Measurements from ENCODE around the gene FCER1G.

DNA sequence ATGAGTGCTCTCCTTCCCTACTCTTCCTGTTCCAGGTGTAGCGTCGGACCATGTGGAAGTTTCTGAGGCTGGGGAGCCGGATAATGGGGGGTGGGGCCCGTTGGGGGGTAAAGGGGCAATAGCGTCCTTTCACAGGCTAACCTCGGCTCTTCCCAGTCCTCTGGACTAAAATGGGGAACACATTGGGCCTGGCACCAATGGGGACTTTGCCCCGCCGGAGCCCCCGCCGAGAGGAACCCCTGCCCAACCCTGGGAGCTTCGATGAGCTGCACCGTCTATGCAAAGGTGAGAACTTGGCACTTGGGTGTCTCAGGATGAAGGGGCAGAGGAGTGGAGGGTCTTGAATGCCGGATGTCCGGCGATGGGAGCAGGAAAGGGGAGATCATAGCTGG lies 11.2 kb downstream of the FCER1G start:
- TF ChIP-seq, protein P1, sequence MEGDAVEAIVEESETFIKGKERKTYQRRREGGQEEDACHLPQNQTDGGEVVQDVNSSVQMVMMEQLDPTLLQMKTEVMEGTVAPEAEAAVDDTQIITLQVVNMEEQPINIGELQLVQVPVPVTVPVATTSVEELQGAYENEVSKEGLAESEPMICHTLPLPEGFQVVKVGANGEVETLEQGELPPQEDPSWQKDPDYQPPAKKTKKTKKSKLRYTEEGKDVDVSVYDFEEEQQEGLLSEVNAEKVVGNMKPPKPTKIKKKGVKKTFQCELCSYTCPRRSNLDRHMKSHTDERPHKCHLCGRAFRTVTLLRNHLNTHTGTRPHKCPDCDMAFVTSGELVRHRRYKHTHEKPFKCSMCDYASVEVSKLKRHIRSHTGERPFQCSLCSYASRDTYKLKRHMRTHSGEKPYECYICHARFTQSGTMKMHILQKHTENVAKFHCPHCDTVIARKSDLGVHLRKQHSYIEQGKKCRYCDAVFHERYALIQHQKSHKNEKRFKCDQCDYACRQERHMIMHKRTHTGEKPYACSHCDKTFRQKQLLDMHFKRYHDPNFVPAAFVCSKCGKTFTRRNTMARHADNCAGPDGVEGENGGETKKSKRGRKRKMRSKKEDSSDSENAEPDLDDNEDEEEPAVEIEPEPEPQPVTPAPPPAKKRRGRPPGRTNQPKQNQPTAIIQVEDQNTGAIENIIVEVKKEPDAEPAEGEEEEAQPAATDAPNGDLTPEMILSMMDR (IDR thresholded peaks at IDR 0.05) = no peak
- TF ChIP-seq POLR2A (IDR thresholded peaks at IDR 0.05) = no peak

All from body of pancreas (tissue), 4 donors.